MM.1S (cell line): ENCODE data around the gene TMEM179.
"Not testable (repeated sequence)": the region's sequence is repeated elsewhere in the genome, so short reads cannot be mapped to it uniquely, and the experiment has no call there.

Experiments
- DNase-seq: peaks from one replicate; pipeline ENCODE4 v3.0.0-alpha.2; 2015
- H2AFZ ChIP-seq: fragments of 300-600 bp; sonication (generic); 2 replicates; pipeline ENCODE4 v1.6.0; 2016; ENCODE audit warnings: antibody characterized with exemption, low read length
- H3F3A ChIP-seq: fragments of 300-600 bp; sonication (generic); 2 replicates; pipeline ENCODE4 v1.6.1; 2016; ENCODE audit warnings: mild to moderate bottlenecking, antibody characterized with exemption, low read length, moderate library complexity, mixed read lengths; ENCODE audit not compliant: insufficient read depth
- H3K27ac ChIP-seq: fragments of 300-600 bp; sonication (generic); 2 replicates; pipeline ENCODE4 v1.5.1; 2016; ENCODE audit warnings: mild to moderate bottlenecking, low read length
- H3K27me3 ChIP-seq: fragments of 300-600 bp; sonication (generic); replicated peaks from 2 replicates; pipeline ENCODE4 v1.6.0; 2016; ENCODE audit warnings: low read length; ENCODE audit not compliant: insufficient read depth
- H3K36me3 ChIP-seq: fragments of 300-600 bp; sonication (generic); replicated peaks from 2 replicates; pipeline ENCODE4 v1.6.1; 2016; ENCODE audit warnings: mild to moderate bottlenecking, low read length, mixed read lengths; ENCODE audit not compliant: insufficient read depth
- H3K4me1 ChIP-seq: fragments of 300-600 bp; sonication (generic); 2 replicates; pipeline ENCODE4 v1.6.1; 2016; ENCODE audit warnings: low read length, mixed read lengths
- H3K4me2 ChIP-seq: fragments of 300-600 bp; sonication (generic); 2 replicates; pipeline ENCODE4 v1.6.0; 2016; ENCODE audit warnings: low read depth, low read length
- H3K4me3 ChIP-seq: fragments of 300-600 bp; sonication (generic); 2 replicates; pipeline ENCODE4 v1.5.1; 2016; ENCODE audit warnings: low read length, mixed read lengths
- H3K79me2 ChIP-seq: fragments of 300-600 bp; sonication (generic); 2 replicates; pipeline ENCODE4 v1.6.1; 2016; ENCODE audit warnings: mixed run types, low read length, mixed read lengths
- H3K9ac ChIP-seq: fragments of 300-600 bp; sonication (generic); 2 replicates; pipeline ENCODE4 v1.6.1; 2016; ENCODE audit warnings: low read length, mixed read lengths
- H3K9me2 ChIP-seq: fragments of 300-600 bp; sonication (generic); replicated peaks from 2 replicates; pipeline ENCODE4 v1.6.1; 2016; ENCODE audit warnings: mild to moderate bottlenecking, low read length, mixed read lengths; ENCODE audit not compliant: insufficient read depth
- H3K9me3 ChIP-seq: fragments of 300-600 bp; sonication (generic); replicated peaks from 2 replicates; pipeline ENCODE4 v1.6.1; 2016; ENCODE audit warnings: mild to moderate bottlenecking, low read length, mixed read lengths; ENCODE audit not compliant: insufficient read depth
- H4K20me1 ChIP-seq: fragments of 300-600 bp; sonication (generic); 2 replicates; pipeline ENCODE4 v1.6.1; 2016; ENCODE audit warnings: mild to moderate bottlenecking, low read length, moderate library complexity, mixed read lengths; ENCODE audit not compliant: insufficient read depth
- CTCF ChIP-seq: fragments of 300-600 bp; sonication (generic); IDR thresholded peaks from 2 replicates; pipeline ENCODE4 v1.5.1; 2016; ENCODE audit warnings: antibody characterized with exemption, low read length, mixed read lengths
- EZH2 ChIP-seq: fragments of 300-600 bp; sonication (generic); optimal IDR thresholded peaks from 2 replicates; pipeline ENCODE3; 2017; ENCODE audit warnings: low read depth, mild to moderate bottlenecking, antibody characterized with exemption, low read length, mixed read lengths
- EZH2phosphoT487 ChIP-seq: fragments of 300-600 bp; sonication (generic); IDR thresholded peaks from 2 replicates; pipeline ENCODE4 v1.6.1; 2018; ENCODE audit warnings: antibody characterized with exemption, low read length

Gene TMEM179

GRCh38 chr14:104581521-104581920 is 23.1 kb downstream of the TMEM179 start:
- H4K20me1 ChIP-seq = no peaks in the 10 kb centered on the region
- H3K4me3 ChIP-seq = no peak overlapping the region
- no peaks in the 10 kb centered on the region for H3K9me2 ChIP-seq
- H3K9ac ChIP-seq = no peak overlapping the region
- no peaks in the 10 kb centered on the region for H3K79me2 ChIP-seq
- no peak for DNase-seq
- H3K4me2 ChIP-seq = no peak overlapping the region
- H3F3A ChIP-seq = no peaks in the 10 kb centered on the region
- H3K9me3 ChIP-seq = no peaks in the 10 kb centered on the region
- H3K4me1 ChIP-seq = no peaks in the 10 kb centered on the region
- no peak overlapping the region for H3K27ac ChIP-seq
- no peaks in the 10 kb centered on the region for H3K36me3 ChIP-seq
- TF ChIP-seq CTCF = no peak
- peaks cover 13% of the 10 kb centered on the region for H3K27me3 ChIP-seq
- H2AFZ ChIP-seq = no peak overlapping the region

- no peak overlapping the region for H3K4me3 ChIP-seq
- H3K4me1 ChIP-seq = no peaks in the 10 kb centered on the region
- H3K9me2 ChIP-seq = no peaks in the 10 kb centered on the region
- no peak overlapping the region for H3K27ac ChIP-seq
- H2AFZ ChIP-seq = no peak overlapping the region
- H3K9me3 ChIP-seq = no peaks in the 10 kb centered on the region
- H4K20me1 ChIP-seq = no peaks in the 10 kb centered on the region
- DNase-seq = no peak
- peaks cover 14% of the 10 kb centered on the region for H3K27me3 ChIP-seq
- H3K4me2 ChIP-seq = no peak overlapping the region
- H3K79me2 ChIP-seq = no peaks in the 10 kb centered on the region
- no peak overlapping the region for H3K9ac ChIP-seq
- H3F3A ChIP-seq = no peaks in the 10 kb centered on the region
- TF ChIP-seq EZH2phosphoT487 (no peak), CTCF (no peak), EZH2 (no peak)
- H3K36me3 ChIP-seq = no peaks in the 10 kb centered on the region
Measured at GRCh38 chr14:104580961-104581360, 23.6 kb downstream of the TMEM179 start.

- peaks cover 19% of the 10 kb centered on the region for H3K27me3 ChIP-seq
- not testable (repeated sequence) for H3F3A ChIP-seq, H3K27ac ChIP-seq, H3K9me2 ChIP-seq, H4K20me1 ChIP-seq, H3K9ac ChIP-seq, H3K9me3 ChIP-seq, H3K79me2 ChIP-seq, H3K4me2 ChIP-seq, H3K4me1 ChIP-seq, H3K4me3 ChIP-seq, H2AFZ ChIP-seq, DNase-seq, H3K36me3 ChIP-seq
Measured at GRCh38 chr14:104579939-104580338, 24.6 kb downstream of the TMEM179 start.

GRCh38 chr14:104579507-104579906 is 25.1 kb downstream of the TMEM179 start, which contains the start of gene C14orf180:
Gene C14orf180 (plus strand): TSS chr14:104579764. CDS start chr14:104586431, 6,667 bp downstream.
- no peaks in the 10 kb centered on the region for H3K9me3 ChIP-seq
- no peak for DNase-seq
- no peak for TF ChIP-seq EZH2phosphoT487
- TF ChIP-seq EZH2 = no peak
- no peak for TF ChIP-seq CTCF

More at GRCh38 chr14:104579507-104579906, 25.1 kb downstream of the TMEM179 start, which contains the start of gene C14orf180:
- H3K4me1 ChIP-seq = no peaks in the 10 kb centered on the region
- no peaks in the 10 kb centered on the region for H3K36me3 ChIP-seq
- H3K4me3 ChIP-seq = no peak within 1 kb of the TSS
- no peak within 1 kb of the TSS for H2AFZ ChIP-seq
- H3K27me3 ChIP-seq = peaks cover 23% of the 10 kb centered on the region
- no peaks in the 10 kb centered on the region for H3K79me2 ChIP-seq
- no peaks in the 10 kb centered on the region for H4K20me1 ChIP-seq
- no peak within 1 kb of the TSS for H3K9ac ChIP-seq
- H3F3A ChIP-seq = no peaks in the 10 kb centered on the region
- H3K4me2 ChIP-seq = no peak within 1 kb of the TSS
- H3K9me2 ChIP-seq = no peaks in the 10 kb centered on the region
- H3K27ac ChIP-seq = no peak within 1 kb of the TSS
